Transverse colon (tissue), 4 donors: Measurements from ENCODE around the gene ZNF609.

Experiments
- POLR2A ChIP-seq: fragments of 450-650 bp; IDR thresholded peaks from one replicate; pipeline ENCODE4 v1.6.1; 2016; ENCODE audit warnings: antibody characterized with exemption, mild to moderate bottlenecking, moderate library complexity
- POLR2AphosphoS5 ChIP-seq, 3 donors: sonication (generic); formaldehyde crosslinking; IDR thresholded peaks; one replicate each; pipeline ENCODE4 v1.6.1; 2016; ENCODE audit warnings: antibody characterized with exemption in 3 of 3
- TF ChIP-seq, protein P1 (sequence below), 5 experiments: fragments of 200-600 bp in 3 of 5; fragments of 450-650 bp in 2 of 5; sonication (generic) in 3 of 5; IDR thresholded peaks; 1 replicate in 2 of 5; 2 replicates in 3 of 5; pipeline ENCODE4 v1.5.1; 2016 to 2017; ENCODE audit warnings: antibody characterized with exemption in 5 of 5, inconsistent platforms in 3 of 5, mild to moderate bottlenecking in 2 of 5, moderate library complexity in 1 of 5

GRCh38 chr15:64589435-64590084 lies 129.2 kb downstream of the ZNF609 start:
- TF ChIP-seq POLR2A = no peak
- TF ChIP-seq, protein P1, sequence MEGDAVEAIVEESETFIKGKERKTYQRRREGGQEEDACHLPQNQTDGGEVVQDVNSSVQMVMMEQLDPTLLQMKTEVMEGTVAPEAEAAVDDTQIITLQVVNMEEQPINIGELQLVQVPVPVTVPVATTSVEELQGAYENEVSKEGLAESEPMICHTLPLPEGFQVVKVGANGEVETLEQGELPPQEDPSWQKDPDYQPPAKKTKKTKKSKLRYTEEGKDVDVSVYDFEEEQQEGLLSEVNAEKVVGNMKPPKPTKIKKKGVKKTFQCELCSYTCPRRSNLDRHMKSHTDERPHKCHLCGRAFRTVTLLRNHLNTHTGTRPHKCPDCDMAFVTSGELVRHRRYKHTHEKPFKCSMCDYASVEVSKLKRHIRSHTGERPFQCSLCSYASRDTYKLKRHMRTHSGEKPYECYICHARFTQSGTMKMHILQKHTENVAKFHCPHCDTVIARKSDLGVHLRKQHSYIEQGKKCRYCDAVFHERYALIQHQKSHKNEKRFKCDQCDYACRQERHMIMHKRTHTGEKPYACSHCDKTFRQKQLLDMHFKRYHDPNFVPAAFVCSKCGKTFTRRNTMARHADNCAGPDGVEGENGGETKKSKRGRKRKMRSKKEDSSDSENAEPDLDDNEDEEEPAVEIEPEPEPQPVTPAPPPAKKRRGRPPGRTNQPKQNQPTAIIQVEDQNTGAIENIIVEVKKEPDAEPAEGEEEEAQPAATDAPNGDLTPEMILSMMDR (IDR thresholded peaks at IDR 0.05) = no peak
- no peak for TF ChIP-seq POLR2AphosphoS5 (IDR thresholded peaks at IDR 0.05)
